ENCODE data around the gene MPPED2.

The MPPED2 gene

DNA sequence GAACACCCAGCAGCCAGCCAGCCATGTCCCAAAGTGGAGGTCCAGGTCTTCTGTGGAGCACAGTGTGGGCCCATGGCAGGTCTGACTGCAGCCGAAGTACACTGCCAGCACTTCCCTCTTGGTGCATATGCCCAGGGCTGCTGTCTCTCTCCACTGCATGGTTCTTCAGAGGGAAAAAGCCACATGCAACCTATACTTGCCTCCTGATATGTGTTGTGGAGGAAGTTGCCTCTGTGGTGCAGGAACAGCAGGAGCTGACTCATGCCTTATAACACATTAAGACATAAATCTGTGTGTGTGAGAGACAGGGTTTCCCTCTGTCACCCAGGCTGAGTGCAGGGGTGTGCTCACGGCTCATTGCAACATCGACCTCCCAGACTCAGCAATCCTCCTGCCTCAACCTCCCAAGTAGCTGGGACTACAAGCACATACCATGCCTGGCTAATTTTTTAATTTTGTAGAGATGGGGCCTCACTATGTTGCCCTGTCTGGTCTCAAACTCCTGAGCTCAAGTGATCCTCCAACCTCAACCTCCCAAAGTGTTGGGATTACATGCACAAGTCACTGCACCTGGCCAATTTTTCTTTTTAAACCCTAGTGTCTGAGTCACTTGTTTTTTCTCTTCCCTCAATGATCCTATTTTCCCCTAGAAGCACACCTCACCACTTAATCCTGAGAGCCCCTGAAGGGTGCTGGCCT lies 98.8 kb downstream of the MPPED2 start:
- DNase-seq (ENCODE audit: low read depth): no peak

DNA sequence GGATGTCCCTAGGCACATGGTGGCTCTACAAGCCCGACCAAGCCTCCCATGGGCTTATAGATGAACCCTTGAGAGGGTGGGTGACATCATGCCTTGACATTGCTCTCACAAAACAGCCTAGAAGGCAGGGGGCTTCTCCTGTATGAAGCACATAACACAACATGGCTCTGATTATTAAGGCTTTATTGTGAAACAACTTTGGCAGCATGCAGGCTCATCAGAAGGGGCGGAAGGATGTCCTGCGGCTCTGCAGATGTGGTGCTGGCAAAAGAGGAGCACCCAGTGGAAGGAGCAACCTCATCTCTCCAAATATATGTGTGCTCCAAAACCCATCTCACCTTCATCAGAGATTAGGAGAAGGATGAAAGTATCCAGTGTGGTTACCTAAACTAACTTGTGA lies 100.4 kb downstream of the MPPED2 start:
- DNase-seq (ENCODE audit: low read depth): no peak

DNA sequence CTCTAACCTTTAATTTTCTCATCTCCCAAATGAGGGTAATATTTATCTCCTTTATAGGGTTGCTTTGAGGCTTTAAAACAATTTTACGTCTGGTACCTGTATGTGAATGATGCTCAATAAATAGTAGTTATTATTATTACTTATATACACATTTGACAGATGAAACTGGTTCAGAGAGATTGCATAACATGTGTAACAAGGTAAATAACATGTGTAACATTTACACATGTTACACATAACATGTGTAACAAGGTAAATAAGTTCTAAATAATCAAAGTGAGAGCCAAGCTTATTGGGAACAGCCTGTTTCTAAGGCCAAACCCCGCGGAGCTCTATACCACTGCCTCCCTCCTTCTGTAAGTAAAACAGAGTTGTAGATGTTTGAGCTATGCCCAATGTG lies 100.9 kb downstream of the MPPED2 start:
- no peak for DNase-seq (ENCODE audit: low read depth)

DNA sequence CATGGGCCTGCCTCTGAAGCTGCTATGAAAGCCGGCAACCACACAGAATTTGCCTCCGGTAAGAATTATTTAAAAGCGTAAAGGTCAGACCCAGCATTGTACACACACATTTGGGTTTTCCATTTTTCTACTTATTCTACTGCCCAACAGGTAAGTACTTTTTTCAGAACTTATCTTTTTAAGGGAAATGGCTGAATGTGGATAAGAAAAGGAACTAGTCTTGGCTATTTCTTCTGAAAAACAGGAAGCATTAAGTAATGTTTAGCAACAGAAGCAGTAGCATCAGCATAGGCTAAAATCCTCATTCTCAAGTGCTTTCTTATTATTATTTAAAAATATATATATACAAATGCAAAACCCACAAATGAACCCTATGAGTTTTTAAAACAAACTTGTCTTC lies 103.1 kb downstream of the MPPED2 start:
- no peak for DNase-seq (ENCODE audit: low read depth)

DNA sequence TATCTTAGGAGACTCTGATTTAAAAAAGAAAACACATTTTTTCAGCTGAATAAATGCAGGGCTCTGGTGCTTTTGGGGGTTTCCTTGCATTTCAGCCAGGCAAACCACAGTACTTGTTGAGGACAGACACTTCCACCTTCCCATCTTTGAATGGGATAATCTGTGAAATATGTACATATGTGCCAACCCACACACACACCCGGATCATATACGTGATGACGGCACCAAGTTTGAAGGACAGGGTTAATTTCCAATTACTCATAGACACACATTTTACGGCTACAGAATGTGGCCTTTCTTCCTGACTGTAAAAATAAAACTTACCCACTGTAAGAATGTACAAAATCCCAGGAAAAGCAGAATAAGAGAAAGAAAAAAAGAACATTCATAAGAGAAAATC lies 104.4 kb downstream of the MPPED2 start:
- no peak for DNase-seq (ENCODE audit: low read depth)

DNA sequence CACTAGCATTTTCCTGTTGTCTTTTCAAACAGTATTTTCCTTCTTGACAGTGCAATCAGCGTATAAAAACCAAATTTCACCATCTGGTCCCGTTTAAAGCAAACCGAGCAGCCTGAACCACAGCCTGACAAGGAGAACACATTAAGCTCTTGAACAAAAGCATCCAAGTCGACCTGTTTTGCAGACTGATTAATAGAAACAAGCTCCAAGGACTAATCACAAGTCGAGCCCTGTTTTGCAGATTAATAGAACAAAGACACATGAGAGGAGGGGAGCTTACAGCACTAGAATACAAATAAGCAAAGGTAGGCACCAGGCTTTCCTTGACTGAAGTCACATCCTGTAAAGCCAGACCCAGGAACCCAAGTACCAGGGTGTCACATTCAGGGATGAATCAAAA lies 104.8 kb downstream of the MPPED2 start:
- no peak for DNase-seq (ENCODE audit: low read depth)

DNA sequence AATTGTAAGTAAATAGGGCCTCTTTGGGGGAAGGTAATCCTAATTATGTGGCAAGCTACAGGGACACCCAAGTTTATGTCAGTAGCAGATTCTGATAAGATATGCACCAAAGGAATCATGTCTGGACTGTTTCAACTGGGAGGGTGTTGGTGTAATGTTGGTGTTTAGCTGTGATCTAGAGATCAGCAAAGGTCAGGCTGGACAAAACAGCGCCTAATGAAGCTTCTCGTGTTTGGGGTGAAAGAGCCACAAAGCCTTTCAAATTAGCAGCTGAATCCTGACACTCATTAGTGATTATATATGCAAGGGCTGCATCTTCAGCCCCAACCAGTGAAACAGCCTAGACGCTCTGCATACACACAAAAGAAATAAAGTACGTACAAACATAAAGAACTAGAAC lies 106.3 kb downstream of the MPPED2 start:
- no peak for DNase-seq (ENCODE audit: low read depth)

DNA sequence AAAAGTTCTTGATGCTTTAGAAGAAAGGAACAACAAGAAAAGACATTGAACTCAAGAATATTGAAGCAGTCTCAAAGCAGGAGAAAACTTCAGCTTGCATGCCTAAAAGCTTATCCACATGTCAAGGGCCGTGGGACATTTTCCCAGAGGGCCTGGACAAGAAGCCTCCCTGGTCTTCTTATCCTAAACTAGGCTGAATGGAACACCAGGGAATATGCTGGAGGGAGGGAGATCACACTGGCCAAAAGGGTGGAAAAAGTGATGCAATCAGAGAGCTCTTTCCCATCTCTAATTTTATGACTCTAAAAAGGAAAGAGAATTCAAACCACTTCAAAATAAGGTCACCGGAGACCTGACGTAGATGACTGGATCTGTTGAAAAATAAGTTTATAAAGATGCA lies 107.2 kb downstream of the MPPED2 start:
- no peak for DNase-seq (ENCODE audit: low read depth)

DNA sequence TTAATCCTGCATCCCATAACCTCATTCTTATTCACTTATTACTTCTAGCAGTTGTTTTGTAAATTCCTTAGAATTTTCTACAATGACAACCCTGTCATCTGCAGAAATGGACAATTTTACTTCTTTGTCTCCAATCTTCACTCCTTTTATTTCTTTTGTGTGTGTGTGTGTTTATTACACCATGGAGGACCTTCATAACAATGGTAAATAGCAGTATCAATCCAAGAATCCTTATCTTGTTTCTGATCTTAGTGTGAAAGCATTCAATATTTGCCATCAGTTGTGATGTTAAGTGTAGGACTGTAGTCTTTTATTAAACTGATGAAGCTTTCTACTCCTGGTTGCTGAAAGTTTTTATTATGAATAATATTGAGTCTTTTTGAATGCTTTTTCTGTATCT lies 109.1 kb downstream of the MPPED2 start:
- DNase-seq (ENCODE audit: low read depth): no peak

DNA sequence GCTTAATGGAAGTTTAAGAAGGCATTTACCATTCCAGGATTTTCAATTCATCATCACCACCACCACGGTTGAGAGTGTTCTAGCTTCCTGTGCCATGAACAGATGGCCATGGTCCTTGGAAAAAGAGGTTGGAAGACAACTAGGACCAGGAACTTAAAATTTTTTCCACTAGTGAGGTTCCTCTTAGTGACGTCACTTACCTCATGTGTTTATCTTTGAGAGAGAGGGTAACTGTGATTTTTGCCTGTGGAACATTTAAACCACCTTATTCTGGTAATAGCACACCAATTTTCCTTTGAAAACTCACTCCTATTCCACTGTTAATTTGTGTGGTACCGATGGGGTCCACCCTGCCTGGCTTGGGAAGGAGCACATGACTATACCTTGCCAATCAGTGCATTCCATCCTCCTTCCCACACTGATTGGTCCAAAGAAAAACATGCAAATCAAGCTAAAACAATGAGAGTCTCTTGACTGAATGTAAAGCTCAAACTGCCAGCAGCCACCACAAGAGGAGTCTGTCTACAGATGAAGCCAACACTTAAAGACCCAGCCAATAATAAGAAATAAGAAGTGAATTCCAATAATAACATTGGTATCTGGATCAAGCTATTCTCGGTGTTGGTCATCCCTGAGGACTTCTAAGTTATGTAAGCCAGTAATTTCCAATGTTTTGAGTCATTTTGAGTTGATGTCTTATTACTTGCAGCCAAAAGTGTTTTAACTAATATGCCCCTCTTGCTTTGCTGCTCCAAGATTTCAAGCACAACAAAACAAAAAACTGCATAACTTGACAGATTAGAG lies 111.8 kb downstream of the MPPED2 start:
- no peak for DNase-seq (ENCODE audit: low read depth)

DNA sequence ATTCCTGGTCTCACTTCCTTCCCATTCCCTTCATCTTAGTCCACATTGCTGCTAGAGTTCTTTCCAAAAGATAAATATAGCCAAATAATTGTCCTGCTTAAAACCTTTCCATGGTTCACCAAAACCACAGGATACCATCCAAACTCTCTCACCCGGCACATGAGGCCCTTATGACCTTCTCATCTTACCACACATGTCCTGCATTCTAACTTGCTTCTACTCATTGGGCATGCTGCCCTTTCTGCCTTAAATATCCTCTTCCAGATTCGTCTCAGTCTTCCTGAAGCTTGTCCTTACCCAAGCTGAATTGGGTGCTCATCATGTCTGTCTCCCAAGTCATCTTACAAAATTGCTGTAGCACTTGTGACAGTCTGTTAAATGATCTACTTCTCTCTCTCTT lies 114.9 kb downstream of the MPPED2 start:
- no peak for DNase-seq (ENCODE audit: low read depth)

DNA sequence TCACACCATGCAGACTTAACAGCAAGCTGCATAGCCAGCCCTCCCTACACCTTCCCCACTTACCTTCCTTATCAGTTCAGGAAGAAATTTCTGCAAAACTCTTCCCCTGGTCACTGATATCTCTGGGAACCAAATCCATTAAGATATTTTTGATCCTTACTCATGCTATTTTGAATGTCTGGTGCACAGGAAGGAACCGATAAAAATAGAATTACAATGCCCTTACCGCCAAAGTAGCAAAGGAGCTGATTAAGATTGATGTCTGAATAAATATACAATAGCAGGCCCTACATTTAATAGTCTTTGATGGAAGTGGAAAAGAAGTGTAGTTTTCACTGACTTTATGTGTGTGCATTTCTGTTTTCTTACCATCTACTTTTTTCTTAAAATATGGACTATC lies 117.3 kb downstream of the MPPED2 start:
- no peak for DNase-seq (ENCODE audit: low read depth)

DNA sequence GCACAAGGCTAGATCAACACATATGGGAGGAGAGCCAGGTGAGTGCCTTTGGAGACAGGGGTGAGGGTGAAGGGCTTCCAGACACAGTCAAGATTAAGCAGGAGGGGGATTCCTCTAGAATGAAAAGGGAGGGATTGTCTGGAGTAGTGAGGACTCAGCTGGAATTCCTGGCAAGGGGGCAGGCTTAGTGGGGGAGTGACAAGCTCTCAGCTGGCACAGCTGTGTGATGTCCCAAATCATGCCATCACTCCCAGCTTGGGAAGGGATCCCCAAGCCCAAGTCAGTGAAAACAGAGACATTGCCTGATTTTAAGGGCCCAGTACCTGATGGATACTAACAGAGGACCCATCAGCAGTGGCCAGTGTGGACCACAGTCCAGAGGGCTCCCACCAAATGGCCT lies 119.0 kb downstream of the MPPED2 start:
- DNase-seq (ENCODE audit: low read depth): no peak

DNA sequence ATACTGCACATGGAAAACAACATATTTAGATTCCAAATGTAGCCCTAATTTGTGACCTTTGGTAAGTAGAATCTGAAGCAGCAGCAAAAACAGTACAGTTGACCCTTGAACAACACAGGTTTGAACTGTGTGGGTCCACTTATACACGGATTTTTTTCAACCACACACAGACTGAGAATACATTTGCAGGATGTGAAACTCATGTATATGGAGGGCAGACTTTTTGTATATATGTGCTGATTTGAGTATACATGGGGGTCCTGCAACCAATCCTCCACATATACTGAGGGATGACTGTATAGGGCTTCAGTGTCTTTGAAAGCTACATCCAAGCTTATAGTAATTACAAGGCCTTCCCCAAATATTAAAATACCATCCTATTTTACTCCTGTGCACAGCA lies 120.5 kb downstream of the MPPED2 start:
- no peak for DNase-seq (ENCODE audit: low read depth)

DNA sequence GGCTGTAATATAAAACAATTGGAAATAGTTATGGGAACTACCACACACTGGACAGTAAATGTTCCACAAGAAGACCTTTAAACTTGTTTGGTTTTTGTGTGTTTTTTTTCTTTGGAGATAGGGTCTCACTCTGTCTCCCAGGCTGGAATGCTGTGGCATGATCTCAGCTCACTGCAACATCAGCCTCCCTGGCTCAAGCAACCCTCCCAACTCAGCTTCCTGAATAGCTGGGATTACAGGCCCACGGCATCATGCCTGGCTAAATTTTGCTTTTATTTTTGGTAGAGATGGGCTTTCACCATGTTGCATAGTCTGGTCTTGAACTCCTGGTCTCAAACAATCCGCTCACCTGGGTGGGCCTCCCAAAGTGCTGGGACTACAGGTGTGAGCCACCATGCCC lies 121.0 kb downstream of the MPPED2 start:
- no peak for DNase-seq (ENCODE audit: low read depth)

DNA sequence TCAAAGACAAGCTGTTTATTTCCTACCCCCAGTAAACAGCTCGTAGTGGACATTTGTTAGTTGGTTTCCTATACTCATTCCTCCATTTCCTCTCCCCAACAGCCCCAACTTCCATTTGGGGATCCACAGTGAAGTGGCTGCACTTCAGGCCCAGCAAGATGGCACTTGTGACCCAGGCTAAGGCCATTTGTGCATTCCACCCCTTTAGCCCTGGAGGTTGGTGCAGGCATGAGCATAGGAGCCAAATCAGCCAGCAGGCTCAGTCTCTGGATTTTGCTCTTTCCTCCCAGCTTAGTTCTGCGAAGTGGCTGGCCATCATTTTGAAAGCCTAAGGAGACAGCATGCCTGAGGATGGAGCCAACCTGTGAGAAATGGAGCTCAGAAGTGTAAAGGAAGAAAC lies 122.9 kb downstream of the MPPED2 start:
- DNase-seq (ENCODE audit: low read depth): no peak

DNA sequence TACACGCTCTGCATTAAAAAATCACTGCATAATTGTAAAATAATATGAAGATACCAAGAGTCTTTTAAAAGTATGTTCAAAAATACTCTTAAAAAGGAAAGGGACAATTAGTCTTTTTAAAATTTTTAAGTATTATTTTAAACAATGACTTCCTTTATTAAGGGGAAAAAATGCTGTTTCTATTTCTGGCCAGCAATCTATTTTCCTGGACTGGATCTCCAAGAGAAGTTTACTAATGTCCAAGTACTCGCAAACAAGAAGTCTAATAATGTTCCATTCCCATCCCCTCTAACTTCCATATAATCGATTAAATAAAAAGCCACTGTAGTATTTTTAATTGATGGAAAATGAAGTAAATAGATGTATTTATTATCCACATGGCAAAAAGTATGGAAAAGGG lies 123.7 kb downstream of the MPPED2 start:
- DNase-seq (ENCODE audit: low read depth): no peak

DNA sequence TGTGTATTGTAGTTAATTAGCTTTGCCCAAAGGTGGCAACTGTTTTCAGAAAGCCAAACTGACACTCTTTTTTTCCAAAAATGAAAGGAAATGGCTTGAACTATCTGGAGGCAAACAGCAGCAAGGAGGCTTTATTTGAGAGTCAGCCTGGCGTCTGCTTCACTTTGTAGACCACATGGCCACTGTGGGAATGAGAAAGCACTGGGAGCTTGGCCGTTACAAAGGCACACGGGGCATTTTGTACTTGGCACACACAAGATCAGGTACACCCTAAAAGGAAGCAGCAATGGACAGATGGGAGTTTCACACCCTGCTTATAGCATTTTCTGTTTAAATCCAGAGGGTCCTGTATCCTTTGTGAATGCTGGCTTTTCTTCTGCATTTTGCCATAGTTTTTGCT lies 126.3 kb downstream of the MPPED2 start:
- DNase-seq (ENCODE audit: low read depth): no peak

DNA sequence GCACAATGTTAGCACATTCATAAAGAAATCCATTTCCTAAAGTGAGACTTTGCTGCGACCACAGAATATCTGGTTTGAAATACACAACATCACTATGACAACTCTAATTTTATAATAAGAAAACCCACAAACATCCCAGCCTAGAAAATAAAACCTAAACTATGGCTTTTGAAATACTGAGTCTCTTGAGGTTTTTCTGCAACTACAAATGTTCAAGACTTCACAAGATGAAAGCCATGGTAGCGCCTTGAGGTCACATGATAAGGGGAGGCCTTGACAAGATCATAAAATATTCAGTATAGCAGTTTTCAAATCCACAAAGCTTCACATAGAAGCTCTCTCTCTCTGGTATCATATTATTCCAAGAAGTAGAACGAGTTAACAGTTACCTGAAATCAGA lies 126.8 kb downstream of the MPPED2 start:
- DNase-seq (ENCODE audit: low read depth): no peak

DNA sequence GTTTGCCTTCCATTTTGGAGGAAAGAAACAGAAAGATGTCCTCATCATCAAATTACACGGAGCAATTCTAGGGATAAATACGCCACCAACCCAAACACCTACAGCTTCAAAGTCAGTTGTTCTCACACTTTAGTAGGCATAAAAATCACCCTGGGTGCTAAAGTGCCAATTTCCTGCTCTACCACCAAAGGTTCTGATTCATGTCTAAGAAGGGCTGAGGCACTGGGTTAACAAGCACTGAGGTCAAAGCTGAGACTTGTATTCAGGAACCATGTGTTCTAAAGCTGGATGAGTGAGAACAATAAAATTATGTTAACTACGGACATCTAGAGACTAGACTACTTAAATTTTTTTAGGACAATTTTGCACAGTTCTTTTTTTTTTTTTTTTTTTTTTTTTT lies 127.6 kb downstream of the MPPED2 start:
- DNase-seq (ENCODE audit: low read depth): no peak

DNA sequence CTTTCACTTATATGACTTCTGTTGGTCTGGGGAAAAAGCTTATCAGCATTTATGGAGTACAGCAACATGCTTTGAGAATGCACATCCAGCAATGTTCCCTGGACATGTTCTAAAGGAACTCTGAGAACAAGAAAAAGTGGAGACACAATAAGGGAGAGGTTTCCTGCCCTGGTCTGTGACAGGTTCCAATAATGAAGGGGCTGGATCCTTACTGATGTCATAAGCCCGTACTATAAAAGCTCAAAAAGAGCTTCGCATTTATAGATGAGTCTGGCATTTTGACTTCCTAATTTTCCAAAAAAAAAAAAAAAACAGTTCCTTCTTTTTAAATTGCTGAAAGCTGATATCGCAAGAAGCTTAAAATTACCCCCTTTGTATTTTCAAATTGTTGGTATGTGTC lies 129.1 kb downstream of the MPPED2 start:
- DNase-seq (ENCODE audit: low read depth): no peak

DNA sequence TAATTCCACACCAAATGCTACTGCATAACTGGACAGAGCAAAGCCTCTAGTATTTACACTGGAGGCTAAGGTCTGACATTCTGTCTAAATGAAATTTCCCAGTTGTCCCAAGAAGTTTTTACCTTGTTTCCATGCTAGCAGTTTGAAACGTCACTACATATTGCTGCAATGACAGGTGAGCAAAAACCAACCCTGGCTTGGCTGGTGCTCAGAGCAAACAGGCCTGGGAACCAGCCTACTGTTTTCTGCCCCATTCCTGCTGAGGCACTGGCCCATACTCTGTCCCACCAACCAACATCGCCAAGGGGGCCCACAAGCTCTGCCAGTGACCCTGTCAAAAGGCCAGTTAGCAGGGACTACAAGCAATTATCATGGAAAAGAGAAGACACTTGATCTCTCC lies 131.1 kb downstream of the MPPED2 start:
- DNase-seq (ENCODE audit: low read depth): no peak

DNA sequence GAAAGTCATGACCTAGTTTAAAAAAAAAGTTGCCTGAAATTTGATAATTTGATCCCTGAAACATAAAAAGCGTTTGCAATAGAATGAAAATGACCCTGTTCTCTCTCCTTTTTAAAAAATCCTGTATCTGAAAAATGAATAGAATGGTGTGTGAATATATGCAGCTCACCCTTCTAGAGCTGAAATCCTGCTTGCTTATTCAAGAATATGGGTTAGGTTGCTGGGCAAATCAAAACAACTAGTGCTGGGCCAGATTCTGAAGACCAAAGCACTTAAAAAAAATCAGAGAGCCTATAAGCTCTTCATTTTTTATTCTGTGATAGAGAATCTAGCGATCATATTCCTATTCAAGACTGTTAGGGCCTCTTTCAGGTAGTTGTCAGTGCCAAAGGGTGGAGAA lies 131.6 kb downstream of the MPPED2 start:
- DNase-seq (ENCODE audit: low read depth): no peak

DNA sequence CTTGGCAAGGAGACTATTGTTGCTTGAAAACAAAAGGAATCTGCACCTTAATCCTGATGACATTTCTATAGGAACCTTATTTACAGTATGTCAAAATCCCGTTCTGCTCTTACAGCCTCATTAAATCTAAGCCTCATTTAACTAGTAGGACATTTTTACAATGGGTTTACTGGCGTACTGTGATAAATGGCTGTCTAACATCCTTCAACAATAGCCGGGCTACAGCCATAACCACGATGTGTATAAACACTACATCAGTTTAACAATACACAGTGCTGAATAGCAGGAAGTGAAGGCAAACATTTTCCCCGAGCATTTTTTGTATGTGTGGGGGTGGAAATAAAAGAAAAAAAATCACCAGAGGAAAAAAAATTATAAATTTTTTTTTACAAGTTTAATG lies 132.0 kb downstream of the MPPED2 start:
- DNase-seq (ENCODE audit: low read depth): no peak
